Measurements from ENCODE around the gene TRAPPC12. TPM values are rescaled to one million over a fixed set of nuclear protein-coding genes. Genes with fewer than 3 reads are reported as not detected.

Gene TRAPPC12
- total RNA-seq, 1 experiment from 2014 or later: 86.0 TPM

GRCh38 chr2:3426615-3427014 lies 47.1 kb downstream of the TRAPPC12 start:
- Histone ChIP-seq H3T11ph (ENCODE audit: low read length) (no peak overlapping the region), H2BK12ac (ENCODE audit: insufficient read length, low read depth, low read length) (no peak overlapping the region), H3K4ac (ENCODE audit: low read depth, low read length) (no peak overlapping the region), H3K79me1 (ENCODE audit: insufficient read depth, low read depth, low read length, poor library complexity, severe bottlenecking) (no peaks in the 10 kb centered on the region), H3K27ac (ENCODE audit: insufficient read length, low read depth, low read length) (no peak overlapping the region), H3K18ac (ENCODE audit: insufficient read length, low read depth, low read length) (no peak overlapping the region), H3K9ac (ENCODE audit: extremely low read depth, insufficient read length, low read length) (no peak overlapping the region), H4K8ac (replicated peaks; ENCODE audit: insufficient read length, low read depth, low read length) (no peak overlapping the region), H2AFZ (ENCODE audit: low read length) (no peak overlapping the region), H2AK5ac (ENCODE audit: insufficient read length, low read length) (no peak overlapping the region), H3K79me2 (ENCODE audit: insufficient read depth, low read length) (no peaks in the 10 kb centered on the region), H2BK5ac (ENCODE audit: insufficient read length, low read length) (no peak overlapping the region), H4K5ac (ENCODE audit: insufficient read length, low read depth, low read length) (no peak overlapping the region), H2BK120ac (ENCODE audit: low read depth, low read length, poor library complexity, severe bottlenecking) (no peak overlapping the region), H3K4me1 (ENCODE audit: insufficient read depth, low read length) (no peaks in the 10 kb centered on the region), H3K27me3 (ENCODE audit: insufficient read depth, low read length) (no peaks in the 10 kb centered on the region), H4K20me1 (ENCODE audit: control insufficient read depth, insufficient read depth, insufficient read length) (no peaks in the 10 kb centered on the region), H2BK15ac (ENCODE audit: low read depth, low read length) (no peak overlapping the region), H3K23me2 (ENCODE audit: insufficient read length, low read depth, low read length, poor library complexity, severe bottlenecking) (no peaks in the 10 kb centered on the region), H3K56ac (ENCODE audit: insufficient read length, low read depth, low read length) (no peak overlapping the region), H3K9me3 (ENCODE audit: control insufficient read depth, low read depth, low read length) (no peaks in the 10 kb centered on the region), H3K14ac (ENCODE audit: insufficient read depth, low read length) (no peak overlapping the region), H3K23ac (ENCODE audit: insufficient read length, low read depth, low read length) (no peak overlapping the region), H3K4me2 (ENCODE audit: insufficient read depth, insufficient read length, low read length) (no peak overlapping the region), H2BK20ac (ENCODE audit: low read depth, low read length, poor library complexity, severe bottlenecking) (no peak overlapping the region), H4K91ac (ENCODE audit: insufficient read length, low read depth, low read length) (no peak overlapping the region)
- DNase-seq: no peak
- no peak overlapping the region for H3K4me3 Mint-ChIP-seq
- H3K4me1 Mint-ChIP-seq: no peaks in the 10 kb centered on the region; a peak in 1 of 4 replicates
- H3K27ac Mint-ChIP-seq: no peak overlapping the region
- H3K27me3 Mint-ChIP-seq (ENCODE audit: low read depth): no peaks in the 10 kb centered on the region
- WGBS (ENCODE audit: extremely low coverage, insufficient read length, low lambda C conversion rate): no CpG with 5 or more reads among the region's 14 CpGs
- H3K9me3 Mint-ChIP-seq: no peaks in the 10 kb centered on the region
- H3K36me3 Mint-ChIP-seq (ENCODE audit: insufficient read depth in 1 of 3, low read depth in 3 of 3): peaks cover 17 to 53% (median 30%) of the 10 kb centered on the region in 3 experiments; a peak in 6 of 7 replicates
- no peak for TF ChIP-seq CTCF (conservative IDR thresholded peaks at IDR 0.05)

Measured in H9 (cell line).